HG03442 (cell line): ENCODE results near the gene USF1.
"Not testable (repeated sequence)": the region's sequence is repeated elsewhere in the genome, so short reads cannot be mapped to it uniquely, and the experiment has no call there.

Experiments
- ATAC-seq: cut with Tn5 transposase; IDR thresholded peaks from one replicate; pipeline ENCODE4 v1.9.1; 2021; ENCODE audit warnings: mild to moderate bottlenecking, moderate library complexity; ENCODE audit not compliant: unreplicated experiment

Gene USF1

DNA sequence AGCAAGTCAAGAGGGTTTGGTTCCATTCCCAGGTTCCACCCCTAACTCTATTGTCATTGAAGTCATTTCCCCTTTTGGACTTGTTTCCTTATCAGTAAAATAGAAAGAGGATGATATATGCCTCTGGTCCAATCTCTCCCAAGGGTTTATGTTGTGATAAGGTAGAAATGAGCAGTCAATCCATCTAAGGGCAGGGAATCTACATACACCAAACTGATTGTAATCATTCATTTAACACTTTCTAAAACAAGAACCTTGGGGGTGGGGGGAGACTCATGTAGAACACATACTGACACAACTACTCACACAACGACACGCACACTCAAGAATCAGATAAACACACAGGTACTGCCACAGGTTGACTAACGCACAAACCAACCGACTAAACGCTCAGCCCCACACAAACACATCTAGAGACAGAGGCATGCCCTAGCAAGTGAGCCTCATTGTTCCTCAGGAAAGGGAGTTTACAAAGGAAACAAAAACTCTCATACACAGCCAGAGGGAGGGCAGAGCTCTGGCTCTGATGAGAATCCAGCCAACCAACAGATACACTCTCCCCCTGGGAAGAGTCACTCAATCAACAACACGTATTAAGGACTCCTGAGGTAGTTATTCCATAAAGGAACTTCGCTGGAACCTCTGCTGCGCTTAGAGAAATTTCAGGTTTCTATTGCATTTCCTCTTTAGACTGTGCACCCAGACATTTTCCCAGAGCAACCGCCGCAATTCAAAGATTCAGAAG lies 25.9 kb downstream of the USF1 start:
- no peak for ATAC-seq

GRCh38 chr1:161019111-161019660 lies 26.6 kb downstream of the USF1 start:
- not testable (repeated sequence) for ATAC-seq

- ATAC-seq: no peak
Observed at GRCh38 chr1:161018631-161018930, 27.2 kb downstream of the USF1 start.

DNA sequence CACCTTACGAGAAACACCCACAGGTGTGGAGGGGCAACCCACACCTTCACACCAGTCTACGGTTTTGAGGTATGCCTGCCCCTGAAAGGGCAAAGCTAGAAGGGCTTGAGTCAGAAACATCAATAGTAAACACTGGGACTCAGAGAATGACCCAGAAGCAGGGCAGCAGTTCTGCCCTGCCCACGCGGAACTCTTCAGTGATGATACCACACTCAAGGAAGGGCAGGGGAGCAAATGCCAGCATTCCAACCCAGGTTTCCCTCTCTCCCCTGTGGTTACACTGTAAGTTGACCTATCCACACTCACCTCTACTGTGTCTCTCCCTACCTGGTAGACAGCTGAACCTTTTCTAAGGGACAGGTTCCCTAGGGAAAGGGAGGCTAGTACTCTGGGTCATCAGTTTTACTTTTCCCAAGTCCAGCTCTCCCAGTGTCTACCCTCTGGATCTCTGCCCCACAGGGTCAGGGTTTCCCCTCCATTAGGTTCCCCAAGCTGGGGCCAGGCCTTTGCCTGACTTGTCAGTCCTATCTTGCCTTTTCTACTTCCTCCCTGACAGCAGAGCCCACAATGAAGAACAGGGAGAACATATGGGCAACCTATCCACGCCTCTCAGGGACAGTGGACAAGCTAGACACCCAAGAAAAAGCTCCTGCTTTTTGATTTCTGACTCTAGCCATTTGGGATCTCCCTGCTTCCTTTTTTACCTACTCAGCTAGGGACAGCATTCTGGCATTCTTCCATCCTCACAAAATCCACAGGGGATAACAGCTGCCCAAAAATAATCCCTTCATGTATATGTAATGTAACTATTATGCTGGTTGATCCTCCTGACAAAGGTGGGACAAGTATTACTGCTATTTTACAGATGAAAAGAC lies 27.8 kb downstream of the USF1 start:
- ATAC-seq: no peak

DNA sequence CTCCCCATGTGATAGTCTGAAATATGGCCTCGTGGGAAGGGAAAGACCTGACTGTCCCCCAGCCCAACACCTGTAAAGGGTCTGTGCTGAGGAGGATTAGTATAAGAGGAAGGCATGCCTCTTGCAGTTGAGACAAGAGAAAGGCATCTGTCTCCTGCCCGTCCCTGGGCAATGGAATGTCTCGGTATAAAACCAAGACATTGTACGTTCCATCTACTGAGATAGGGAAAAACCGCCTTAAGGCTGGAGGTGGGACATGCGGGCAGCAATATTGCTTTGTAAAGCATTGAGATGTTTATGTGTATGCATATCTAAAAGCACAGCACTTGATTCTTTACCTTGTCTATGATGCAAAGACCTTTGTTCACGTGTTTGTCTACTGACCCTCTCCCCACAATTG lies 28.6 kb downstream of the USF1 start:
- ATAC-seq: not testable (repeated sequence)

- ATAC-seq: not testable (repeated sequence)
Observed at GRCh38 chr1:161016683-161017082, 29.1 kb downstream of the USF1 start.

- peak; percentile 88 for ATAC-seq
Observed at GRCh38 chr1:161013488-161014230, 32.1 kb downstream of the USF1 start.

DNA sequence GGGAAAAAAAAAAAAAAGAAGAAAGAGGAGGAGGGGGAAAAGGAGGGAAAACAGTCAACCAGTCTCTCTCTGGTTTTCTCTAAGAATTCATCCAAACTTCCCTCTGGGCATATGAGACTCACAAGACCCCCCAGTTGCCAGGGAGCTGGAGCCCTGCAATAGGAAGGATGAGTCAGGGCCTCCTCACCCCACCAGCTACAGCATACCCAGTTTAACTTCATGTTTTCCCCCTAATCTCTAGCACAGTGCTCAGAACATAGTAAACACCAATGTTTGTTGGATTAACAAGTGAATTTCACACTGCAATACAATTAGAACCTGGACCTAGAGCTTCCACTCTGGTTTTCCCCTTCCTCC lies 32.7 kb downstream of the USF1 start:
- peak; percentile 7 for ATAC-seq

DNA sequence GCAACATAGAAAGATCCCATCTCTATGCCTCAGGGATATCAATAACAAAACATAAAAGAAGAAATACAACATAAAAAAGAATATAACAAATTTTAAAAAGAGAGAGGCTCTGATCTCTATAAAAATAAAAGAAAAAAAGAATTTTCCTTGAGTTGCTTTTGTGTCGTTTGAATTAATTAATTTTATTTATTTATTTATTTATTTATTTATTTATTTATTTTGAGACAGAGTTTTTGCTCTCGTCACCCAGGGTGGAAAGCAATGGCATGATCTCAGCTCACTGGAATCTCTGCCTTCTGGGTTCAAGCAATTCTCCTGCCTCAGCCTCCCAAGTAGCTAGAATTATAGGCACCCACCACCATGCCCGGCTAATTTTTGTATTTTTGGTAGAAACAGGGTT lies 33.4 kb downstream of the USF1 start:
- ATAC-seq: no peak

DNA sequence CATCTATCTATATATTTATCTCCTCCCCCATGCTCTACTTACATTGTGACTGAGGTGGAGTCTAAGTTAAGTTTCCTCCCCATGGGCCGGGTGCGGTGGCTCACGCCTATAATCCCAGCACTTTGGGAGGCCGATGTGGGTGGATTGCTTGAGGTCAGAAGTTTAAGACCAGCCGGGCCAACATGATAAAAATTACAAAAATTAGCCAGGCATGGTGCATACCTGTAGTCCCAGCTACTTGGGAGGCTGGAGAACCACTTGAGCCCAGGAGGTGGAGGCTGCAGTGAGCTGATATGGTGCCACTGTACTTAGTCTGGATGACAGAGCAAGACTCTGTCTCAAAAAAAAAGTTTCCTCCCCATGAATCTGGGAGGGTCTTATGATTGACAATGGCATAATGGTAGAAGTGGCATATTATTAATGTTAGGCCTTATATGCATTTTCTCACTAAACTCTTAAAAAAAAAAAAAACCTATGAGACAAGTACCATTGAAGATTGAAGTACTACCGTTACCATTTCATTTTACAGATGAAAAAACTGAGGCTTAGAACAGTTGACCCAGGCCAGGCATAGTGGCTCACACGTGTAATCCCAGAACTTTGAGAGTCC lies 36.1 kb downstream of the USF1 start:
- ATAC-seq: no peak

- ATAC-seq: no peak
Observed at GRCh38 chr1:161008869-161009510, 36.8 kb downstream of the USF1 start.

- no peak for ATAC-seq
Observed at GRCh38 chr1:161007369-161007768, 38.4 kb downstream of the USF1 start.

DNA sequence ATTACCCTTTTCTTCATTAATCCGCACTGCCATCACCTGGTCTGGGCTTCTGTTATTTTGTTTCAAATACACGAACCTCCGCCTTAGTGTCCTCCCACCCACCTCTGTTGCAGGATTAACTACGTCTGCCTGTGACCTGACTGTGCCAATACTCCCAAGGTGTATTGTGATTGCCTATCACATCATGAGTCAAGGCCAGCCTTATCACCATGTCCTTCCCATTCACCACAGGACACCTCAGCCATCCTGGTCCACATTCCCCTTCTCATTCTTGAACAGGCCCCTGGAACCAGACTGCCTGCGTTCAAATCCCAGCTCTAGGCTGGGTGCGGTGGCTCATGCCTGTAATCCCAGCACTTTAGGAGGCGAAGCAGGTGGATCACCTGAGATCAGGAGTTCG lies 39.2 kb downstream of the USF1 start:
- ATAC-seq: no peak

DNA sequence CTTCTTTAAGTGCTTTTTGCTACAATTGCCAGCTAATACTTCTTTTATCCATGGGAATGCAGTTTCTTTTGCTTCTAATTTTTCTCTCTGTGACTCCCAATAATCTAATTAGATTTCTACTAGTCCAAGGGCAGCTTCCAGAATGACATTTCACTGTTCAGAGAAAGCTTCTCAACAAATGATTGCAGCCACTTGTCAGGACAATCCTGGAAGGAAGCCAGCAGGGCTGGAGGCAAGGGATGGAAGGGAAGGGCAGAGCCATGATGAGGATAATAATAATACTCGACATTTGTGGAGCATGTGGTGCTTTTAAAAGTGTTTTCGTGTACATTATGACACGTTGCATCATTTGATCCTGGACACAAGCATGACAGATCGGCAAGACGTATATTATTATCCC lies 44.3 kb downstream of the USF1 start:
- ATAC-seq: no peak

GRCh38 chr1:161000736-161001480 lies 44.9 kb downstream of the USF1 start:
- ATAC-seq: no peak

GRCh38 chr1:160999376-160999775 lies 46.4 kb downstream of the USF1 start:
- no peak for ATAC-seq

DNA sequence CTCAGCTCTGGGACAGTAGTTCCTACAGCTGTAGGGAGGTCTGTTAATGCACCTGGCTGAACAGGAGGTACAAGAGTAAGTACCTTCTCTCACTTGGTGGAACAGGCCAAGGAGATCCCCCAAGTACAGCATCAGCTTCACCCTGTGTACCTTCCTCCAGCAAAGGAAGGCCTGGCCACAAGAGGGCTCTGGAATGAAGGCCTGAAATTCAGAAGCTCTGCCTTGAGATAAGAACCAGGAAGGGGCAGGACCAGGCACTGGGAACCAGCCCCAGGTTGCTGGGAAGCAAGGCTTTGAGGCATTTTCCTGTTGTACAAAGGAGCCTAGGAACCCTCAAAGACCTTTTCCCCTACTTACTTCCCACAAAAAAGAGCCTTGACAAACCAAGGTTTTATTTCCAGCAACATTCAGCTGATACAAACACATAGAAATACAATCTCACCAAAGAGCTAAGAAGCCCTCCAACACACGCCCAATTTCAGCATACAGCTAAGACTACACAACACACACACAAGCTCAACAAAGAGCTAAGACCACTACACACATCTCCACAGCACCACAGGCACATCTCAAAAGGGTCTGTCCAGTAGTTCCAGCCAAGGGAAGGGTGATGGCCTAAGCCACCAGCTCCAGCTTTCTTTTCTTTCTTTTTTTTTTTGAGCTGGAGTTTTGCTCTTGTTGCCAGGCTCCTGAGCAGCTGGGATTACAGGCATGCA lies 48.3 kb downstream of the USF1 start:
- no peak for ATAC-seq

DNA sequence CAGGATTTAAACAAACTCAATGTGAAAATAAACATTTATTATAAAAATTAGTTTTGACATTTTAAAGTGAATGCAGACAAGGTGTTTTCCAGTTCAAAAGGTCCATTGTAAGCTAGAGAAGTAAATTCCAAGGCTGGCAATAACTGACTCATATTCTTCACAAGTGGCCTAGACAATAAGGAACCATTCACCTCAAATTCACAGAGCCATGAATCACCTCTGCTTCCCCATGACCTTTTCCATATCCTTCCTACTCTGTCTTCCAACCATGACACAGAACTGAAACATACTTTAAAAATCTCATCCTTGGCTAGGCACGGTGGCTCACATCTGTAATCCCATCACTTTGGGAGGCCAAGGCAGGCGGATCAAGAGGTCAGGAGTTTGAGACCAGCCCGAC lies 49.6 kb downstream of the USF1 start:
- ATAC-seq: no peak

DNA sequence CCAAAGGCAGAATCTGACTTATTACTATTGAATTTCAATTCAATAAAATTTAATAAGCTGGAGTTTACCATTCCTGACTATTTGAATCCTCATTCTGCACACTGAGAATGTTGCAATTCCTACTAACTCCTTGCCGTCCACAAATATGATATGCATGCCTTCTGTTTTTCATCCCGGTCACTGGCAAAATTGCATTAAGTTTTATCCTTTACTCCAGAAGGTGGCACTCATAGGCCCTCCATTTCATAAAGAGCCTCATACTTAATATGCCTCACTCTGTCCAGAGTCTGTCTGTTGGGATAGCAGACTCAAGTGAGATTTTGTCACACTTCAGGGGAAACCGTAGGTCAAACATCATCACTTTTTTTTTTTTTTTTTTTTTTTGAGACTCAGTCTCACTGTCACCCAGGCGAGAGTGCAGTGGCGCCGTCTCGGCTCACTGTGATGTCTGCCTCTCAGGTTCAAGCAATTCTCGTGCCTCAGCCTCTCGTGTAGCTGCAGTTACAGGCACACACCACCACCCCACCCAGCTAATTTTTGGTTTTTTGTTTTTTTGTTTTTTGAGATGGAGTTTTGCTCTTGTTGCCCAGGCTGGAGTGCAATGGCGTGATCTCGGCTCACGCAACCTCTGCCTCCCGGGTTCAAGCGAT lies 52.1 kb downstream of the USF1 start:
- ATAC-seq: no peak
